Measurements from ENCODE around the gene TDRD15.

The TDRD15 gene

DNA sequence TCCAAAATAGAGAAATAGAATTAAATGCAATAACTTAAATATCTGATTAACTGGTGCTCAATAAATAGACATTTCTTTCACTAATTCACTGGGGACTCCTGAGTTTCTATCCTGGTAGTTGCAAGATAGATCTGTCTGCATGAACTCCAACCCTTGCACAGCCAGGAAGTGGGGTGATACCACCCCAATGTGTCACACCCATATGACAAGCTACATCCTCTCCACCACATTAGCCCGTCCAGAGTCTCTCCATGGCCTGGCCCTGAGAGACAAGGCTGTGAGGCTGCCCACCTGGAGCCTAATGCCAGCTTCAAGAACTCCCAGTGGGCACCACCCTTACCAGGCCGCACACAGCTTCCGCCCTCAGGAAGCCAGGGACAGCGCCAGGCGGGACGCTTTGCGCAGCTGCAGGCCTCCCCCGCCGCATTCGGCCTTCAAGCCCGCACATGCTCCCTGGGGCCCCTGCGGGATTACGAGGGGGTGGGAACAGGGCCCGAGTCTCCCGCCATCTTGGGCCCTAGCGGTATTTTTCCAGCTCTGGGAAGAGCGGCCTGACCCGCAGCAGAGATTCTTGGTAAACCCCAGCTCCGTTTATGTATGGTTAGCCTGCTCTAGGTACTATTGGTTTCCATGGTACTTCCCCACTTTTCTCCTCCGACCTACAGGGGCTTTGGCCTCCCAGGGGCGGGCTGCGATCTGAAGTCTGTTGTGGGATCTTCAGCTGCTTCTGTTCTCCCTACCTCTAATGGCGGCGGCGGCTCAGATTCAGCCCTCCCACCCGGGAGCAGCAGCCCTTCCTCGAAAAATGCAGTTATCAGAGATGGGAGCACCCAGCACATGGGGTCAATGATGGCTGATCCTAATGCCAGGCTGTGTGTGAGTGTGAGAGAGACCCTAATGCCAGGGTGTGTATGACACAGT is at the start of gene TDRD15:
TSS of gene TDRD15 (plus strand) at position 496 of the 921 bp plus-strand sequence. CDS start 13,500 bp downstream, outside the sequence.
- Histone ChIP-seq H3K9ac (ENCODE audit: low read length in 5 of 5) (peak within 1 kb of the TSS in 1 of 5 donors; percentile 20), H3K4me3 (ENCODE audit: low read depth in 1 of 5, low read length in 5 of 5) (no peak within 1 kb of the TSS)

DNA sequence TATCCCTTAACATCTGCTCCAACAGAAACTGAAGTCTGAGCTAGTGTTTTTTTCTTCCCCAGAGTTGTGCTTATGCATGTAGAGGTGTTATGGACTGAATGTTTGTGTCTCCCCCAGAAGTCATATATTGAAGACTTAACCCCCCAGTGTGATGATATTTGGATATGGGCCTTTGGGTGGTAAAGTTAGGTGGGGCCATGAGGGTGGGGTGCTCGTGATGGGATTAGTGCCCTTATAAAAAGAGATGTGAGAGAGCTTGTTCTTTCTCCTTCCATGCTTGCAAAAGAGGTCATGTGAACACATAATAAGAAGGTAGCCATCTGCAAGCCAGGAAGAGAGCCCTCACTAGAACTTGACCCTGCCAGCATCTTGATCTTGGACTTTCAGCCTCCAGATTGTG is 45.5 kb upstream of the TDRD15 start:
- no peaks in the 10 kb centered on the region for H3K4me1 ChIP-seq (ENCODE audit: control insufficient read depth in 5 of 5, insufficient read depth in 5 of 5, low read length in 5 of 5)
- no peak overlapping the region for H3K4me3 ChIP-seq (ENCODE audit: low read depth in 1 of 5, low read length in 5 of 5)
- peaks cover 0 to 5% (median 0%) of the 10 kb centered on the region in 5 donors for H3K9me3 ChIP-seq (ENCODE audit: control insufficient read depth in 5 of 5, low read length in 5 of 5)
- no peak overlapping the region for H3K27ac ChIP-seq (ENCODE audit: low read depth, low read length)
- no peaks in the 10 kb centered on the region for H3K36me3 ChIP-seq (ENCODE audit: control insufficient read depth in 5 of 5, insufficient read depth in 5 of 5, low read length in 5 of 5)
- H3K27me3 ChIP-seq (ENCODE audit: control insufficient read depth in 5 of 5, insufficient read depth in 4 of 5, low read length in 5 of 5), result no peaks in the 10 kb centered on the region
- H3K9ac ChIP-seq (ENCODE audit: low read length in 5 of 5), result no peak overlapping the region

More for the DNA sequence above, at the start of gene TDRD15:
- Histone ChIP-seq H3K9me3 (ENCODE audit: control insufficient read depth in 5 of 5, low read length in 5 of 5) (no peaks in the 10 kb centered on the region), H3K4me1 (ENCODE audit: control insufficient read depth in 5 of 5, insufficient read depth in 5 of 5, low read length in 5 of 5) (no peaks in the 10 kb centered on the region), H3K27ac (ENCODE audit: low read depth, low read length) (no peak within 1 kb of the TSS), H3K36me3 (ENCODE audit: control insufficient read depth in 5 of 5, insufficient read depth in 5 of 5, low read length in 5 of 5) (no peaks in the 10 kb centered on the region), H3K27me3 (ENCODE audit: control insufficient read depth in 5 of 5, insufficient read depth in 4 of 5, low read length in 5 of 5) (no peaks in the 10 kb centered on the region)

DNA sequence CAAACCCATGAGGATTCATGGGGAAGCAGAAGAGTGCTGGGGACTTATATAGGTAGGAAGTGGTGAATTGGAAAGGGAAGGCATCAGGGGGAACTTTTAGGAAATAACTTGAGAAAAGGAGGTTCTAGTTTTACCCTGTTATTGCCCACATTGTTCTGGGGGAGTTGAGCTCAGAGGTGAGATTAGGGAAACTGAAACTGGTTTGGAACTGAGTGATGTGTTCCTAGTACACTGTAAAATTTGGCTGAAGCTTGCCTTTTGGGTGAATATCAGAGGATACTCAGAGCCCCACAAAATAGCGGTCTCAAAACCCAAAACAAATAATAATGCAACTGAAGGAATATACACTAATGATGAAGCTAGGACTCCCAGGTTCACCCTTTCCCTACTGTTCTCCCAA is 40.3 kb upstream of the TDRD15 start:
- no peak overlapping the region for H3K4me3 ChIP-seq (ENCODE audit: low read depth in 1 of 5, low read length in 5 of 5)
- peaks cover 0 to 1% (median 0%) of the 10 kb centered on the region in 5 donors for H3K9me3 ChIP-seq (ENCODE audit: control insufficient read depth in 5 of 5, low read length in 5 of 5)
- H3K4me1 ChIP-seq (ENCODE audit: control insufficient read depth in 5 of 5, insufficient read depth in 5 of 5, low read length in 5 of 5), result no peaks in the 10 kb centered on the region
- H3K9ac ChIP-seq (ENCODE audit: low read length in 5 of 5), result no peak overlapping the region
- no peaks in the 10 kb centered on the region for H3K27me3 ChIP-seq (ENCODE audit: control insufficient read depth in 5 of 5, insufficient read depth in 4 of 5, low read length in 5 of 5)
- H3K27ac ChIP-seq (ENCODE audit: low read depth, low read length), result no peak overlapping the region
- no peaks in the 10 kb centered on the region for H3K36me3 ChIP-seq (ENCODE audit: control insufficient read depth in 5 of 5, insufficient read depth in 5 of 5, low read length in 5 of 5)

DNA sequence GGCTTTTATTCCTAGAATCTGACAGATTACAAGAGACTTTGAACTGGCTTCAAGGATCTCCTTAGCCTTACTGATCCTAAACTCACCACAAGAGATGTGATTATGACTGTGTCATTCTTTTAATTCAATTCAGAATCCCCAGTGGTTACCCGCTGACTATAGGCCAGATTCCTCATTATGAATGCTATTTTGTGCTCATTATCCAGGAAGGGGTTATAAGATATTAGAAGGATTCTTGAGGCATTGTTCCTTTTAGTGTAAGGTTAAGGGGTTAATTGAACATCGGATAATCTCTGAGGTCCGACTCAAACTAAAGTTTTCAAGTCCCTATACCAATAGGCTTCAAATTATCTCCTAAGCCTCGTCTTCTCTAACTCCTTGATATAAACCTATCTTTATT is 39.4 kb upstream of the TDRD15 start:
- Histone ChIP-seq H3K36me3 (ENCODE audit: control insufficient read depth in 5 of 5, insufficient read depth in 5 of 5, low read length in 5 of 5) (no peaks in the 10 kb centered on the region), H3K27ac (ENCODE audit: low read depth, low read length) (no peak overlapping the region), H3K4me1 (ENCODE audit: control insufficient read depth in 5 of 5, insufficient read depth in 5 of 5, low read length in 5 of 5) (no peaks in the 10 kb centered on the region), H3K4me3 (ENCODE audit: low read depth in 1 of 5, low read length in 5 of 5) (no peak overlapping the region), H3K9me3 (ENCODE audit: control insufficient read depth in 5 of 5, low read length in 5 of 5) (no peaks in the 10 kb centered on the region), H3K9ac (ENCODE audit: low read length in 5 of 5) (no peak overlapping the region), H3K27me3 (ENCODE audit: control insufficient read depth in 5 of 5, insufficient read depth in 4 of 5, low read length in 5 of 5) (no peaks in the 10 kb centered on the region)

DNA sequence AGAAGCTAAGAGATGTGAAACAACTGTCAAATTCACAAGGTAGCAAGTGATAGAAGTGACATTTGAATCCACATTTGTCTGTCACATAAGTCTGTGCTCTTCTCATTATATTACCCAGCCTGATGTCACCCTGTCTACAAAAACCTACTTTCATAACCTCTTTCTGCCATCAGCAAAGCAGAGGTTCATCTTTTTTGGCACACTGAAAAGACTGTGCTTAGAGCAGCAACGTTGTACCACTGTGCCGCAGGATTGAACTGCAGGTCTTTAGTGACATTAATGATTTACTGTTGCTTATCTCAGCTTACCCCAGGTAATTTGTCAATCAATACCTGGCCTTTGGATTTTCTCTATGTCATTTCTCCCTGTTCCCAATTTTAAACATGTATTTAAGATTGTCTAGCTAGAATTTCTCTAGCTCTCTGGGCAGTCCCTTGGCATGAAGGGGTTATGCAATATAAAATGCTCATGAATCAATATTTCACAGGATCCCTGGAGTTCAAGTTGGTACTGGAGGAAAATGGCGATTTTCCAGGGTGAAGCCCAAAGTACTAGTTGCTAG is 31.4 kb upstream of the TDRD15 start:
- Histone ChIP-seq H3K36me3 (ENCODE audit: control insufficient read depth in 5 of 5, insufficient read depth in 5 of 5, low read length in 5 of 5) (no peaks in the 10 kb centered on the region), H3K4me1 (ENCODE audit: control insufficient read depth in 5 of 5, insufficient read depth in 5 of 5, low read length in 5 of 5) (peaks cover 0 to 27% (median 0%) of the 10 kb centered on the region in 5 donors), H3K9ac (ENCODE audit: low read length in 5 of 5) (no peak overlapping the region), H3K4me3 (ENCODE audit: low read depth in 1 of 5, low read length in 5 of 5) (no peak overlapping the region), H3K27me3 (ENCODE audit: control insufficient read depth in 5 of 5, insufficient read depth in 4 of 5, low read length in 5 of 5) (no peaks in the 10 kb centered on the region), H3K27ac (ENCODE audit: low read depth, low read length) (peak overlapping the region; percentile 28), H3K9me3 (ENCODE audit: control insufficient read depth in 5 of 5, low read length in 5 of 5) (no peaks in the 10 kb centered on the region)

DNA sequence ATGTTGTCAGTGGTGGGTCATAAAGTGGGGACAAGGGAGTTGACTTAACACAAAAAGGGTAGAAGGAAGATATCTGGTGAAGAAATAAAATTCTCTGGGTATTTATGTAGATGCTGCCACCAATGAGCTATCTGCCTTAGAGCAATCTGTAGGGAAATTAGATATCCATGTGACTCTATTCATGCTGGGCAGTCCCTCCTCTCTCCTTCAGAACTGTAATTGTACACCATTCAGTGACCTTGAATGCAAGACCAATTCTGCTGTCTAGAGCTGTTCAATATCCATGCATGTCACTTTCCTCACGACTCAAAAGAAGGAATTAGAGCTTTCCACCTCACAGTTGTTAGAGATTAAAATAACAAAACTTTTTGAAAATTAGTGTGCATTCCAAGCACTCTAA is 28.6 kb upstream of the TDRD15 start:
- Histone ChIP-seq H3K36me3 (ENCODE audit: control insufficient read depth in 5 of 5, insufficient read depth in 5 of 5, low read length in 5 of 5) (no peaks in the 10 kb centered on the region), H3K27me3 (ENCODE audit: control insufficient read depth in 5 of 5, insufficient read depth in 4 of 5, low read length in 5 of 5) (no peaks in the 10 kb centered on the region), H3K9ac (ENCODE audit: low read length in 5 of 5) (no peak overlapping the region), H3K4me3 (ENCODE audit: low read depth in 1 of 5, low read length in 5 of 5) (no peak overlapping the region), H3K27ac (ENCODE audit: low read depth, low read length) (no peak overlapping the region), H3K9me3 (ENCODE audit: control insufficient read depth in 5 of 5, low read length in 5 of 5) (no peaks in the 10 kb centered on the region), H3K4me1 (ENCODE audit: control insufficient read depth in 5 of 5, insufficient read depth in 5 of 5, low read length in 5 of 5) (peaks cover 0 to 40% (median 4%) of the 10 kb centered on the region in 5 donors)

DNA sequence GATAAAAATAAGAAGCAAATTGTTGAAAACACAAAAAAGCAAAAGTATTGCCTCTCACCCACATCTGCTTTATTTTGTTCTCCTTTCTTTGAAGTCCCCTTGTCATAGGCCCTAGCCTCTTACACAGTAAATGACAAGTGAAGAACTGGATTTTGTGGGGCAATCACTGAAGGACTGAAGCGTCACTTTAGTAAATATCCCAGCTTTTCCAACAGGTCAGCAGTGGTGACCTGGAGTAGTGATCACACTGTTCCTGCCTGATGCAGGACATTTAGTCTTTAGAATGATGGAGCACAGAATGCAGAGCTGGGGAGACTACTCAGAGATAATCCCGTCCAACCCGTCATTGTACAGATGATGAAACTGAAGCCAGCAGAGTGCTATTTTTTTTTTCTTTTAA is 28.1 kb upstream of the TDRD15 start:
- no peaks in the 10 kb centered on the region for H3K27me3 ChIP-seq (ENCODE audit: control insufficient read depth in 5 of 5, insufficient read depth in 4 of 5, low read length in 5 of 5)
- H3K9ac ChIP-seq (ENCODE audit: low read length in 5 of 5), result no peak overlapping the region
- H3K4me3 ChIP-seq (ENCODE audit: low read depth in 1 of 5, low read length in 5 of 5), result no peak overlapping the region
- H3K4me1 ChIP-seq (ENCODE audit: control insufficient read depth in 5 of 5, insufficient read depth in 5 of 5, low read length in 5 of 5), result peaks cover 0 to 40% (median 4%) of the 10 kb centered on the region in 5 donors
- H3K9me3 ChIP-seq (ENCODE audit: control insufficient read depth in 5 of 5, low read length in 5 of 5), result no peaks in the 10 kb centered on the region
- H3K27ac ChIP-seq (ENCODE audit: low read depth, low read length), result no peak overlapping the region
- no peaks in the 10 kb centered on the region for H3K36me3 ChIP-seq (ENCODE audit: control insufficient read depth in 5 of 5, insufficient read depth in 5 of 5, low read length in 5 of 5)

DNA sequence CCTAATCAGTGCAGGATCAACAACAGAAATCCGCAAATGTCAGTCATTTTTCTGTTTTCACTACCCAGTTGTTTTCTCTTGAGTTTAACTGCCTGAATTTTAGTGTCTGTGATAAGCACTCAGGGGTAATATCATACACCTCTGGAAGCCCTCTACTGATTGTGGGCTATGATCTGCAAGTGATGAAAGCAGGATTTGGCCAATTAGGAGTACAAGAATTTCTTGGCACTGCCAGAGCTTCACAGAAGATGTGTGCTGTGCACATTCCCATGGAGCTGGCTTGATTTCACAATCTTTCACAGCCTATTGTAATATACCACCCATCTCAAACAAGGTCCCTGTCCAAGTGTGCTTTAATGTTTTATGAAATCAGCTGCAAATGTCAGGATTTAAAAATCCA is 27.3 kb upstream of the TDRD15 start:
- H3K9me3 ChIP-seq (ENCODE audit: control insufficient read depth in 5 of 5, low read length in 5 of 5), result no peaks in the 10 kb centered on the region
- H3K4me1 ChIP-seq (ENCODE audit: control insufficient read depth in 5 of 5, insufficient read depth in 5 of 5, low read length in 5 of 5), result peaks cover 0 to 40% (median 4%) of the 10 kb centered on the region in 5 donors
- peak overlapping the region in 1 of 5 donors; percentile 22 for H3K4me3 ChIP-seq (ENCODE audit: low read depth in 1 of 5, low read length in 5 of 5)
- no peak overlapping the region for H3K9ac ChIP-seq (ENCODE audit: low read length in 5 of 5)
- H3K27ac ChIP-seq (ENCODE audit: low read depth, low read length), result no peak overlapping the region
- no peaks in the 10 kb centered on the region for H3K36me3 ChIP-seq (ENCODE audit: control insufficient read depth in 5 of 5, insufficient read depth in 5 of 5, low read length in 5 of 5)
- H3K27me3 ChIP-seq (ENCODE audit: control insufficient read depth in 5 of 5, insufficient read depth in 4 of 5, low read length in 5 of 5), result no peaks in the 10 kb centered on the region

DNA sequence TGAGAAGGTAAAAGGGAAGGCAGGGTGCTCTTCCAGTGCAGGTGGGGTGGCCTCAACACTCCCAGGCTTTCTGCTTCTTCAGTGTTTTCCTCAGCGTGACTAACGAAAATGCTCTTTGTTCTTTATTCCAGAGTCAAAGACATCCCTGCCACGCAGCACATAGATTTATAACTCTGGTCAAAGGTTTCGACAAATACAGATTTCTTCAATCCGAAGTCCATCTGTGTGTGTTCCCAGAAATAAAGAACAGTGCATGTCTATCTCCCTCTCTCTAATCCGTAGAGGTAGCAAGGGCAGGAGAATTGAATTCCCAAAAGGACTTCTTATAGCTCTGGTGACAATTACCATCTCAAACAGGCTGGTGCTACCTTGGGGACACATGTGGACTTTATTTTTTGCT is 26.4 kb upstream of the TDRD15 start:
- no peaks in the 10 kb centered on the region for H3K36me3 ChIP-seq (ENCODE audit: control insufficient read depth in 5 of 5, insufficient read depth in 5 of 5, low read length in 5 of 5)
- no peak overlapping the region for H3K9ac ChIP-seq (ENCODE audit: low read length in 5 of 5)
- no peak overlapping the region for H3K4me3 ChIP-seq (ENCODE audit: low read depth in 1 of 5, low read length in 5 of 5)
- peaks cover 0 to 38% (median 4%) of the 10 kb centered on the region in 5 donors for H3K4me1 ChIP-seq (ENCODE audit: control insufficient read depth in 5 of 5, insufficient read depth in 5 of 5, low read length in 5 of 5)
- no peak overlapping the region for H3K27ac ChIP-seq (ENCODE audit: low read depth, low read length)
- H3K27me3 ChIP-seq (ENCODE audit: control insufficient read depth in 5 of 5, insufficient read depth in 4 of 5, low read length in 5 of 5), result no peaks in the 10 kb centered on the region
- no peaks in the 10 kb centered on the region for H3K9me3 ChIP-seq (ENCODE audit: control insufficient read depth in 5 of 5, low read length in 5 of 5)

DNA sequence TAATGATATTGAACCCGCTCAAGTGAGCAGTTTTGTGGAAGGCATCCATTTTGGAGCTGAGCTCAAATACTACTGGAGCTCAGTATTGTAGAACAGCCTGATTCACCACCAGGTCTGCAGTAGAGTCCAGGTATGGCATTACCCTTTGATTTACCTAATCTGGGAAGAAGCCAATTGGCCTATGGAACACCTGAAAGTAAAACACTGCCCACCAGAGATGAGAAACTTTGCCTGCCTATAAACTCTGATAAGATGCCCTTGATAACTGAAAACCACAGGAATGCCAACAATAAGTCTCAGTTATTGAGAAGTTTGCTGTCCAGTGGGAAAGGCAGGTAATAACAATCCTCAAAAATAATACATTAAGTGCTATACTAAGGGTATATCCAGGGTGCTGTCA is 25.5 kb upstream of the TDRD15 start:
- peaks cover 0 to 30% (median 4%) of the 10 kb centered on the region in 5 donors for H3K4me1 ChIP-seq (ENCODE audit: control insufficient read depth in 5 of 5, insufficient read depth in 5 of 5, low read length in 5 of 5)
- H3K9ac ChIP-seq (ENCODE audit: low read length in 5 of 5), result no peak overlapping the region
- no peaks in the 10 kb centered on the region for H3K9me3 ChIP-seq (ENCODE audit: control insufficient read depth in 5 of 5, low read length in 5 of 5)
- no peaks in the 10 kb centered on the region for H3K36me3 ChIP-seq (ENCODE audit: control insufficient read depth in 5 of 5, insufficient read depth in 5 of 5, low read length in 5 of 5)
- no peaks in the 10 kb centered on the region for H3K27me3 ChIP-seq (ENCODE audit: control insufficient read depth in 5 of 5, insufficient read depth in 4 of 5, low read length in 5 of 5)
- no peak overlapping the region for H3K4me3 ChIP-seq (ENCODE audit: low read depth in 1 of 5, low read length in 5 of 5)
- H3K27ac ChIP-seq (ENCODE audit: low read depth, low read length), result peak overlapping the region; percentile 48
